Esophagus squamous epithelium (tissue), 5 donors: Measurements from ENCODE around the gene TBC1D5. TPM values are rescaled to one million over a fixed set of nuclear protein-coding genes. Genes with fewer than 3 reads are reported as not detected.

Source experiments
- DNase-seq: peaks from one replicate; lab custom pipeline; 2025; lab: John Stamatoyannopoulos, UW
- H3K27ac ChIP-seq, 4 donors: fragments of 200-600 bp; sonication (generic); one replicate each; pipeline ENCODE4 v1.5.1; 2016 to 2019; ENCODE audit warnings: mild to moderate bottlenecking in 1 of 4
- H3K27me3 ChIP-seq, 4 donors: fragments of 200-600 bp; sonication (generic); 1 replicate in 3 of 4; 2 replicates in 1 of 4; pipeline versions ENCODE4 v1.5.1 to v1.6.0; 2017 to 2021; ENCODE audit warnings: antibody characterized with exemption in 1 of 4
- H3K36me3 ChIP-seq, 3 donors: fragments of 200-600 bp; sonication (generic); one replicate each; pipeline ENCODE4 v1.5.1; 2016 to 2019
- H3K4me1 ChIP-seq, 3 donors: fragments of 200-600 bp; sonication (generic); one replicate each; pipeline ENCODE4 v1.5.1; 2017 to 2019
- H3K4me3 ChIP-seq, 4 donors: fragments of 200-600 bp; sonication (generic); 1 replicate in 3 of 4; 2 replicates in 1 of 4; pipeline ENCODE4 v1.5.1; 2016 to 2019; ENCODE audit warnings: mild to moderate bottlenecking in 2 of 4, moderate library complexity in 1 of 4
- H3K9me3 ChIP-seq, 3 donors: fragments of 200-600 bp; sonication (generic); one replicate each; pipeline ENCODE4 v1.5.1; 2016 to 2019
- CTCF ChIP-seq, 6 experiments: fragments of 450-650 bp in 4 of 6; fragments of 200-600 bp in 2 of 6; sonication (generic) in 2 of 6; IDR thresholded peaks; one replicate each; pipeline ENCODE4 v1.5.1; 2016 to 2019; ENCODE audit warnings: antibody characterized with exemption in 6 of 6, mild to moderate bottlenecking in 4 of 6, moderate library complexity in 4 of 6
- POLR2A ChIP-seq, 4 donors: fragments of 450-650 bp; IDR thresholded peaks; one replicate each; pipeline ENCODE4 v1.6.1; 2017; ENCODE audit warnings: antibody characterized with exemption in 4 of 4, mild to moderate bottlenecking in 4 of 4, moderate library complexity in 3 of 4
- WGBS, 2 donors: methylation state at CpG; one replicate each; pipeline ENCODE4 v1.1.5; 2018; 5-methylcytosine and 5-hydroxymethylcytosine counted together
- intact Hi-C: fragments of 100-400 bp; cut with DNase I; formaldehyde crosslinking; loops from one replicate; pipeline ENCODE4 v1.15.0; 2022
- total RNA-seq, 4 donors: library from RNA; depleted of rRNA; stranded (reverse); fragments of >200 nt; gene quantifications; one replicate each; pipeline ENCODE4 v1.1.0, GENCODE V29; 2016
- donor health status: DM: yes; HTN: yes; CAD: no.

The TBC1D5 gene
- total RNA-seq, 4 donors from 2014 or later = 32.8 to 56.1 (median 39.9) TPM

DNA sequence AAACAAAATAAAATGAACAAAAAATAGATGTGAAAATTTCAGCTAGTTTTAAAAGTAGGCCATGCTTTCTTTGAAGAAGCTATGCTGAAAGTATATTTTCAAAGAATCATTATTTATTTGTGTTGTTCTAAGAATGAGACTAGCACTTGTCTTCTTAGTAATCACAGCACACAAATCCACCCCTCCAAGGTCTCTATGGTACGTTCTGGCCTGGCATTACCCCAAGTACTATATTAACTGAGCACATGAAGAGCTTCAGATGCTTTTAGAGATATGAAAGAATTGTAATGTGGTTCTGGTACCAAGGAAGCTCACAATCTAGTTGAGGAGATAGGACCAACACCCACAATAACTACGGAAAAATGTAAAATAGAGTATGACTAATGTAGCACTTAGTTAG is 441.2 kb downstream of the TBC1D5 start:
- Histone ChIP-seq H3K36me3 (no peaks in the 10 kb centered on the region), H3K9me3 (no peaks in the 10 kb centered on the region), H3K4me3 (no peak overlapping the region), H3K4me1 (peaks cover 0 to 7% (median 0%) of the 10 kb centered on the region in 3 donors), H3K27ac (no peak overlapping the region), H3K27me3 (no peaks in the 10 kb centered on the region)
- 56 to 73% methylated on average over 2 of the region's 2 CpGs for WGBS, 2 donors
- no peak for TF ChIP-seq CTCF (IDR thresholded peaks at IDR 0.05)
- TF ChIP-seq POLR2A (IDR thresholded peaks at IDR 0.05) = no peak
- DNase-seq = no peak
- intact Hi-C loops = no loop called here

- H3K9me3 ChIP-seq = no peaks in the 10 kb centered on the region
- no peak for TF ChIP-seq CTCF (IDR thresholded peaks at IDR 0.05)
- TF ChIP-seq POLR2A (IDR thresholded peaks at IDR 0.05) = no peak
- H3K4me3 ChIP-seq = no peak overlapping the region
- WGBS, 2 donors = 69 to 71% methylated on average over 4 of the region's 4 CpGs
- H3K27ac ChIP-seq = no peak overlapping the region
- H3K27me3 ChIP-seq = no peaks in the 10 kb centered on the region
- H3K4me1 ChIP-seq = peaks cover 0 to 7% (median 0%) of the 10 kb centered on the region in 3 donors
- H3K36me3 ChIP-seq = no peaks in the 10 kb centered on the region
- intact Hi-C loops = no loop called here
- no peak for DNase-seq
Observed at GRCh38 chr3:17300441-17300840, 442.0 kb downstream of the TBC1D5 start.

DNA sequence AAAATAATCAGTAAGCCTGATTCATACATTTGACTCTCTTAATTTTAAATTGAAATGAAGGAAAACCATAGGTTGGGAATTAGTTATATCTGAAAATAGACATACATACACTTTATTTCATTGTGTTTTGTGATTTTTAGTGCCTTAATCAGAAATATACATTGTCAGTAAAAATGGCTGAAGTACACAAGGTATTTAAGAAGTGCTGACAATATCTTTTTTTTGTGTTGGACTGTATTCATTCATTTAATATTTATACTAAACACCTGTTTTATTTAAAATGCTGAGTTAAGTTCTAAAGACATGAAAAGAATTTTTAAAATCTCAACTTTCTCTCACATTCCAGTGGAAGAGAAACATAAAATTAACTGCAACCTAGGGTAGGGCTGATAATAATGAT is 444.4 kb downstream of the TBC1D5 start:
- no peaks in the 10 kb centered on the region for H3K9me3 ChIP-seq
- no peaks in the 10 kb centered on the region for H3K36me3 ChIP-seq
- TF ChIP-seq POLR2A (IDR thresholded peaks at IDR 0.05) (no peak), CTCF (IDR thresholded peaks at IDR 0.05) (no peak)
- no peak for DNase-seq
- no peaks in the 10 kb centered on the region for H3K27me3 ChIP-seq
- peaks cover 0 to 9% (median 0%) of the 10 kb centered on the region in 3 donors for H3K4me1 ChIP-seq
- no peak overlapping the region for H3K27ac ChIP-seq
- H3K4me3 ChIP-seq = no peak overlapping the region
- intact Hi-C loops = no loop called here

GRCh38 chr3:17292556-17292955 is 449.9 kb downstream of the TBC1D5 start:
- no peak for DNase-seq
- no peaks in the 10 kb centered on the region for H3K27me3 ChIP-seq
- no peak overlapping the region for H3K4me3 ChIP-seq
- H3K4me1 ChIP-seq = peaks cover 0 to 3% (median 0%) of the 10 kb centered on the region in 3 donors
- no peak overlapping the region for H3K27ac ChIP-seq
- intact Hi-C loops = no loop called here
- no peaks in the 10 kb centered on the region for H3K9me3 ChIP-seq
- H3K36me3 ChIP-seq = peaks cover 0 to 20% (median 0%) of the 10 kb centered on the region in 3 donors
- TF ChIP-seq CTCF (IDR thresholded peaks at IDR 0.05) (no peak), POLR2A (IDR thresholded peaks at IDR 0.05) (no peak)

GRCh38 chr3:17290894-17291293 is 451.5 kb downstream of the TBC1D5 start:
- Histone ChIP-seq H3K9me3 (no peaks in the 10 kb centered on the region), H3K4me1 (peaks cover 0 to 3% (median 0%) of the 10 kb centered on the region in 3 donors), H3K27me3 (no peaks in the 10 kb centered on the region), H3K36me3 (peaks cover 0 to 20% (median 0%) of the 10 kb centered on the region in 3 donors), H3K27ac (no peak overlapping the region), H3K4me3 (no peak overlapping the region)
- 26 to 44% methylated on average over 2 of the region's 2 CpGs for WGBS, 2 donors
- TF ChIP-seq POLR2A (IDR thresholded peaks at IDR 0.05) = no peak
- no peak for TF ChIP-seq CTCF (IDR thresholded peaks at IDR 0.05)
- DNase-seq = no peak
- intact Hi-C loops = no loop called here
